Nephron (organoid): ENCODE measurements around the gene OSBPL7.

Source experiments
- H3K27ac Mint-ChIP-seq, 3 experiments: 2 replicates each; pipeline ENCODE4 v1.8.0; 2020; ENCODE audit warnings: mixed read lengths in 3 of 3, mild to moderate bottlenecking in 2 of 3, moderate library complexity in 1 of 3
- H3K27me3 Mint-ChIP-seq: 2 replicates; pipeline ENCODE4 v1.8.0; 2021; ENCODE audit warnings: low read depth, mild to moderate bottlenecking, moderate library complexity, mixed read lengths
- H3K36me3 Mint-ChIP-seq: 2 replicates; pipeline ENCODE4 v1.8.0; 2020; ENCODE audit warnings: low read depth, mixed read lengths
- H3K4me1 Mint-ChIP-seq: 2 replicates; pipeline ENCODE4 v1.8.0; 2020; ENCODE audit warnings: mixed read lengths
- H3K4me3 Mint-ChIP-seq, 3 experiments: 2 replicates each; pipeline ENCODE4 v1.8.0; 2020; ENCODE audit warnings: mild to moderate bottlenecking in 3 of 3, mixed read lengths in 3 of 3, moderate library complexity in 2 of 3
- H3K9me3 Mint-ChIP-seq: 2 replicates; pipeline ENCODE4 v1.8.0; 2020; ENCODE audit warnings: mixed read lengths
- TF ChIP-seq, protein P1 (sequence below), 3 experiments: fragments of 200-600 bp; sonication (generic); IDR thresholded peaks; one replicate each; pipeline ENCODE4 v1.5.0; 2021; ENCODE audit warnings: antibody characterized with exemption in 3 of 3; ENCODE audit not compliant: unreplicated experiment in 3 of 3

The OSBPL7 gene

GRCh38 chr17:47840742-47841487 is 19.3 kb upstream of the OSBPL7 start, which contains the start of gene SCRN2:
TSS of gene SCRN2 (minus strand) at chr17:47841273. CDS start at chr17:47840843, 430 bp downstream.
- peaks cover 1% of the 10 kb centered on the region for H3K36me3 Mint-ChIP-seq
- H3K4me3 Mint-ChIP-seq: peak within 1 kb of the TSS; percentile 95 to 99 (median 95)
- H3K4me1 Mint-ChIP-seq: peaks cover 47% of the 10 kb centered on the region
- H3K27ac Mint-ChIP-seq: peak within 1 kb of the TSS; percentile 66 to 91 (median 89)
- no peaks in the 10 kb centered on the region for H3K9me3 Mint-ChIP-seq
- H3K27me3 Mint-ChIP-seq: peaks cover 26% of the 10 kb centered on the region
- TF ChIP-seq, protein P1, sequence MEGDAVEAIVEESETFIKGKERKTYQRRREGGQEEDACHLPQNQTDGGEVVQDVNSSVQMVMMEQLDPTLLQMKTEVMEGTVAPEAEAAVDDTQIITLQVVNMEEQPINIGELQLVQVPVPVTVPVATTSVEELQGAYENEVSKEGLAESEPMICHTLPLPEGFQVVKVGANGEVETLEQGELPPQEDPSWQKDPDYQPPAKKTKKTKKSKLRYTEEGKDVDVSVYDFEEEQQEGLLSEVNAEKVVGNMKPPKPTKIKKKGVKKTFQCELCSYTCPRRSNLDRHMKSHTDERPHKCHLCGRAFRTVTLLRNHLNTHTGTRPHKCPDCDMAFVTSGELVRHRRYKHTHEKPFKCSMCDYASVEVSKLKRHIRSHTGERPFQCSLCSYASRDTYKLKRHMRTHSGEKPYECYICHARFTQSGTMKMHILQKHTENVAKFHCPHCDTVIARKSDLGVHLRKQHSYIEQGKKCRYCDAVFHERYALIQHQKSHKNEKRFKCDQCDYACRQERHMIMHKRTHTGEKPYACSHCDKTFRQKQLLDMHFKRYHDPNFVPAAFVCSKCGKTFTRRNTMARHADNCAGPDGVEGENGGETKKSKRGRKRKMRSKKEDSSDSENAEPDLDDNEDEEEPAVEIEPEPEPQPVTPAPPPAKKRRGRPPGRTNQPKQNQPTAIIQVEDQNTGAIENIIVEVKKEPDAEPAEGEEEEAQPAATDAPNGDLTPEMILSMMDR (IDR thresholded peaks at IDR 0.05; ENCODE audit: unreplicated experiment in 3 of 3): peak; percentile 97 to 98 (median 97)

GRCh38 chr17:47840001-47840741 is 18.6 kb upstream of the OSBPL7 start:
- TF ChIP-seq, protein P1 (IDR thresholded peaks at IDR 0.05; ENCODE audit: unreplicated experiment in 3 of 3): no peak
- peak overlapping the region; percentile 28 to 89 (median 66) for H3K27ac Mint-ChIP-seq
- peak overlapping the region; percentile 95 to 99 (median 95) for H3K4me3 Mint-ChIP-seq
- peaks cover 19% of the 10 kb centered on the region for H3K27me3 Mint-ChIP-seq
- peaks cover 6% of the 10 kb centered on the region for H3K36me3 Mint-ChIP-seq
- H3K4me1 Mint-ChIP-seq: peaks cover 40% of the 10 kb centered on the region
- no peaks in the 10 kb centered on the region for H3K9me3 Mint-ChIP-seq

- peaks cover 6% of the 10 kb centered on the region for H3K36me3 Mint-ChIP-seq
- peaks cover 29% of the 10 kb centered on the region for H3K4me1 Mint-ChIP-seq
- H3K27ac Mint-ChIP-seq: no peak overlapping the region
- TF ChIP-seq, protein P1 (IDR thresholded peaks at IDR 0.05; ENCODE audit: unreplicated experiment in 3 of 3): no peak
- H3K9me3 Mint-ChIP-seq: no peaks in the 10 kb centered on the region
- H3K4me3 Mint-ChIP-seq: peak overlapping the region; percentile 95 to 99 (median 95)
- H3K27me3 Mint-ChIP-seq: peaks cover 8% of the 10 kb centered on the region
Measured at GRCh38 chr17:47839071-47839470, 17.5 kb upstream of the OSBPL7 start.

DNA sequence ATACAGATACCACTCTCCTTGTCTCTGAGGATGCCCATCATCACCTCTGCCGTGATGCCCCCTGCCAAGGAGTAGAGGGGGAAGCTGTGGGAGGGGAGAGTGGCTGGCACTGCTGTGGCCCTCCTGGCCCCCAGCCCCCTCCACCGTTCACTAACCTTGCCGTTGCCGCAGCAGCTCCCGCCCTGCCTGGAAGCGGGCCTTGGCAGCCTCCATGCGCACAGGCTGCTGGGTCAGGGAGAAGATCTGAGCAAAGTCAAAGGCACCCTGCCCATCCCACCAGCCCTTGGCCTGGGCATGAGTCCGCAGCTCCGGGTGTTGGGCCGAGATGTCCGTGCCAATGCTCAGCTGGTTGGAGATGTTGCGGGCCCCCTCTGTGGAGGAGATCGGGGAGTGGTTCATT is 17.0 kb upstream of the OSBPL7 start:
- Mint-ChIP-seq H3K36me3 (peaks cover 6% of the 10 kb centered on the region), H3K4me1 (peaks cover 29% of the 10 kb centered on the region), H3K4me3 (peak overlapping the region; percentile 48 to 79 (median 65)), H3K9me3 (no peaks in the 10 kb centered on the region), H3K27me3 (peaks cover 7% of the 10 kb centered on the region), H3K27ac (no peak overlapping the region)
- TF ChIP-seq, protein P1 (IDR thresholded peaks at IDR 0.05; ENCODE audit: unreplicated experiment in 3 of 3): no peak

GRCh38 chr17:47837401-47838039 is 15.9 kb upstream of the OSBPL7 start:
- Mint-ChIP-seq H3K4me1 (peaks cover 21% of the 10 kb centered on the region), H3K36me3 (peaks cover 6% of the 10 kb centered on the region), H3K27me3 (no peaks in the 10 kb centered on the region), H3K4me3 (peak overlapping the region; percentile 13 to 40 (median 38)), H3K9me3 (no peaks in the 10 kb centered on the region), H3K27ac (peak overlapping the region; percentile 42 to 80 (median 45))
- TF ChIP-seq, protein P1 (IDR thresholded peaks at IDR 0.05; ENCODE audit: unreplicated experiment in 3 of 3): no peak
